ENCODE results near the gene PROK1.

The PROK1 gene

DNA sequence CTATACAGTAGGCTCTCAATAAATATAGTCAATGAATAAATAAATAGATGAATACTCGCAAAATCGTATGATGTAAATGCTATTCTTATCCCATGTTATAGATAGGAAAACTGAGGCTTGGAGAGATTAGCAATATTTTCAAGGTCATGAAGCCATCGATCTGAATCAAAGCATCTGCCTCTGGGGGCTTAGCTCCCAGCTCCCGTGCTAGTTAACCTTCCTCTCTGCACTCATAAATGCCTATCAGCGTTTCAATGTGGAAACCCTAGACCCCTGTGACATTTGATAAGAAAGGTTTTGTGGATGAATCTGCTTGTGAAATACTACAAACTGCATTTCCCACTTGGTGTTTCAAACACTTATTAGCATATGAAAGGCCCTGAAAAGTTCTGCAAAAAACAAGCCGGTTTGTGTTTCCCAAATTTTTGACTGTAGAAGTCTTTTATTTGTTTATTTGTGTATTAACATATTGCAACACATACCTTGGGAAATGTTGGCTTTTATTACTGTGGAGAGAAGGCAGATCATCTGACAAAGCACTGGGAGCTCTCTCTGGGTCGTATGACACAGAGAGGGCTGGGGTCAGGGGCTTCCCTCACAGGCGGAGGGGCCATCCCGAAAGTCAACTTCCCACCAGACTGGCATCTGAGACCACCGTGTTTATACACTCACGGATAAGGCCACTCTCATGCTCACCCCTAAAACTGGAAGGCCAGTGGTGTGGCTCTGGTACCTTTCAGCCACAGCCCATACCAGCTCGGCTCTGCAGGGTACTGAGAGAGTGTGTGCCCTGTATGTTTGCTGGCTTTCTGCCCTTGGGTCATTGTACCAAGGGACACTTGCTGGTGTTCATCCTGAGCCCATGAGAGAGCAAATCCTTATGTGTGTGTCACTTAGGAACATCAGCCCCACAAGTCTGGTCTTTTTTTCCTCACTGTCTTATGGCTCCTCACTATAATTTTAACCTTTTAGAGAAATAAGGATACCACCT is 993 bp upstream of the PROK1 start:
- H3K4me3 ChIP-seq (ENCODE audit: low read depth, low read length) = no peak overlapping the region
- ChIA-PET POLR2A (no interaction called here), CTCF (interaction anchor here (1.1 to 25.1 kb wide), 5 partner anchors 11 to 247 kb away, joined by 3 to 631 read pairs (median 7); partner anchors contain the start of gene LAMTOR5)
- TF ChIP-seq, protein P1, sequence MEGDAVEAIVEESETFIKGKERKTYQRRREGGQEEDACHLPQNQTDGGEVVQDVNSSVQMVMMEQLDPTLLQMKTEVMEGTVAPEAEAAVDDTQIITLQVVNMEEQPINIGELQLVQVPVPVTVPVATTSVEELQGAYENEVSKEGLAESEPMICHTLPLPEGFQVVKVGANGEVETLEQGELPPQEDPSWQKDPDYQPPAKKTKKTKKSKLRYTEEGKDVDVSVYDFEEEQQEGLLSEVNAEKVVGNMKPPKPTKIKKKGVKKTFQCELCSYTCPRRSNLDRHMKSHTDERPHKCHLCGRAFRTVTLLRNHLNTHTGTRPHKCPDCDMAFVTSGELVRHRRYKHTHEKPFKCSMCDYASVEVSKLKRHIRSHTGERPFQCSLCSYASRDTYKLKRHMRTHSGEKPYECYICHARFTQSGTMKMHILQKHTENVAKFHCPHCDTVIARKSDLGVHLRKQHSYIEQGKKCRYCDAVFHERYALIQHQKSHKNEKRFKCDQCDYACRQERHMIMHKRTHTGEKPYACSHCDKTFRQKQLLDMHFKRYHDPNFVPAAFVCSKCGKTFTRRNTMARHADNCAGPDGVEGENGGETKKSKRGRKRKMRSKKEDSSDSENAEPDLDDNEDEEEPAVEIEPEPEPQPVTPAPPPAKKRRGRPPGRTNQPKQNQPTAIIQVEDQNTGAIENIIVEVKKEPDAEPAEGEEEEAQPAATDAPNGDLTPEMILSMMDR (IDR thresholded peaks at IDR 0.05; ENCODE audit: insufficient read depth, low read length, missing control alignments) = no peak
- DNase-seq (ENCODE audit: low read depth, low spot score) = no peak

DNA sequence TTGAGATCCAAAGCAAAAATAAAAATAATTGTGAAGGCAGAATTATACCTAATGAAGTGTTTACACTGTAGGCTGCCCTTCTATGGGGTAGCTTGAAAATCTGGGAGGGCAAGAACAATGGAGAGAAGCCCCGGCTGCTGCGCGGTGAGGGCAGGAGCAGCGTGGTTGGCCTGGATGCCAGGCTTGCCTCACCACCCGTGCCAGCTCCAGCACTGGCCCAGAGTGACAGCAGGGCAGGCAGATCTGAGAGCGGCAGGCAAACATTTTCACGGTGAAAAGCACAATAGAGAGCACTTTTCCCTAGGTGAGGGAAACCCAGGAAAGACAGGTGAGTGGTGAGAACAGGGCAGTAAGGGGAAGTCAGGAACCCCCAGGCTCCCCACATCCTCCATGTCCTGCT is 1.4 kb downstream of the PROK1 start:
- POLR2A ChIA-PET = no interaction called here
- CTCF ChIA-PET = interaction anchor here (2.8 to 25.1 kb wide), 4 partner anchors 9 to 249 kb away, joined by 14 to 821 read pairs (median 343); partner anchors contain the start of genes KCNC4 and LAMTOR5
- TF ChIP-seq, protein P1 (IDR thresholded peaks at IDR 0.05; ENCODE audit: insufficient read depth, low read length, missing control alignments) = no peak
- no peak overlapping the region for H3K4me3 ChIP-seq (ENCODE audit: low read depth, low read length)
- DNase-seq (ENCODE audit: low read depth, low spot score) = no peak

DNA sequence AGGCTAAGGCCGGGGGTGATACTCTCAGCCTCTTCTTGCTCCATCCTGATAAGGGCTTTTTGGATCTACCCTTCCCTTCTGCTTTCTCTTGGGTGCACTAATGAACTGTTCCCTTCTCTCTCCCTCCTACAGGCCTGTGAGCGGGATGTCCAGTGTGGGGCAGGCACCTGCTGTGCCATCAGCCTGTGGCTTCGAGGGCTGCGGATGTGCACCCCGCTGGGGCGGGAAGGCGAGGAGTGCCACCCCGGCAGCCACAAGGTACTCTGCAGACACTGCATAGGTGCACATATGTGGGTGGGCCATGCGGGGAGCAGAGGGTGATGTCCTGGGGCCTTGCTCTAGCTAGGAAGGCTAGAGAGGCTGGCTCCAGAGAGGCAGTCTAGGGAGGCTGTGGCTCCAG is 2.9 kb downstream of the PROK1 start:
- ChIA-PET POLR2A (no interaction called here), CTCF (interaction anchor here (1.2 to 25.1 kb wide), 4 partner anchors 36 to 348 kb away, joined by 3 to 821 read pairs (median 322); partner anchors contain the start of genes KCNC4 and LAMTOR5)
- H3K4me3 ChIP-seq (ENCODE audit: low read depth, low read length) = no peak overlapping the region
- TF ChIP-seq, protein P1 (IDR thresholded peaks at IDR 0.05; ENCODE audit: insufficient read depth, low read length, missing control alignments) = no peak
- no peak for DNase-seq (ENCODE audit: low read depth, low spot score)

DNA sequence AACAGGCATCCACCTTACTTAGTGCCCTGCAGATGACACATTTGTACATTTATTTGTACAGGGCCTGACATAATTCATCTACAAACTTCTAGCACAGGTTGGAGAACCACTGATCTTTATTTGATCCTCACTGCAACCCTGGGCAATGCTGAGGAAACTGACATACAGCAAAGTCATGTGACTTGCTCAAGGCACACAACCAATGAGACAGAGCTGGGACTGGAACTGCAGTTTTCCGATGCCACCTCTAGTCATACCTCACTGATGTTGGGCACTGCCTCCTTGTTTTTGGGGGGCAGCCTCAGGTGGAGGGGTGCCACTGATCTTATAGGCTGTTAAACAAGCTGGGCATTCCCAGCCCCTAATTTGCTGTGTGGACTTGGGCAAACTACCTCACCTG is 3.4 kb downstream of the PROK1 start:
- DNase-seq (ENCODE audit: low read depth, low spot score) = no peak
- POLR2A ChIA-PET = no interaction called here
- no peak overlapping the region for H3K4me3 ChIP-seq (ENCODE audit: low read depth, low read length)
- TF ChIP-seq, protein P1 (IDR thresholded peaks at IDR 0.05; ENCODE audit: insufficient read depth, low read length, missing control alignments) = no peak
- CTCF ChIA-PET = interaction anchor here (1.2 to 25.1 kb wide), 5 partner anchors 13 to 349 kb away, joined by 3 to 821 read pairs (median 14); partner anchors contain the start of genes KCNC4 and LAMTOR5

DNA sequence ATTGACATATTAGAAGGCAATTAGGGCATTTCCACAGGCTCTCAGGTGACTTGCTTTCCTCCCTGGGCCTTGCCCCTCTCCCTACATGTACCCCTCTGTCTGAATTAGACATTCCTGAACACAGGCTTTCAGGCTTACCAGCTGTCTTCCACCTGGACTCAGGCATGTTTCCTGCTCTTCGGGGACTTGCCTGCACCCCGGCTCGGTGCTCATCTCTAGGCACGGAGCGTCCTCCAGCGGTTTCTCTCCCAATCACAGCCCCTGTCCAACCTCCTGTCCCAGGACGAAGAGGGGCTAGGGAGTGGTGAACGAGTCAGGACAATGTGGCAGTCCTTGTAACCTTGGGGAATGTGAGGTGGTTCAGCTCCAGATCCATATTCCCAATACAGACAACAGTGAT is 4.2 kb downstream of the PROK1 start:
- ChIA-PET CTCF (interaction anchor here (1.2 to 25.1 kb wide), 9 partner anchors 9 to 349 kb away, joined by 3 to 821 read pairs (median 6); partner anchors contain the start of genes KCNC4 and LAMTOR5), POLR2A (no interaction called here)
- DNase-seq (ENCODE audit: low read depth, low spot score) = no peak
- TF ChIP-seq, protein P1 (IDR thresholded peaks at IDR 0.05; ENCODE audit: insufficient read depth, low read length, missing control alignments) = peak; percentile 10
- H3K4me3 ChIP-seq (ENCODE audit: low read depth, low read length) = no peak overlapping the region

DNA sequence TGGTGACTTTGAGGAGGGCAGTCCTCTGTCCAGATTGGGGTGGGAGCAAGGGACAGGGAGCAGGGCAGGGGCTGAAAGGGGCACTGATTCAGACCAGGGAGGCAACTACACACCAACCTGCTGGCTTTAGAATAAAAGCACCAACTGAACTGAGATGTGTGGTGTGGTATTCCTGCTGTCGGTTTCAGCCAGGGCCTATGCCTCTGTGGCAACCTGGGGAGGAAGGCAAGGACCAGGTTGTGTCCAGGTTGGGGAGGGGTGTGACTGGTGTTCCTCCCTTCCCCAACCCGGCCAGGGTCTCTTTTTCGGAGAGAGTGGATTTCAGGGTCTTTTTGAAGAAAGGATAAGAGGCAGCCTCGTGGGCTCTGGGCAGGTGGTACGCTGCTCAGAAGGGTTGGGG is 6.3 kb downstream of the PROK1 start:
- H3K4me3 ChIP-seq (ENCODE audit: low read depth, low read length) = no peak overlapping the region
- ChIA-PET POLR2A (no interaction called here), CTCF (interaction anchor here (0.9 to 25.1 kb wide), 4 partner anchors 39 to 264 kb away, joined by 3 to 821 read pairs (median 317); partner anchors contain the start of genes KCNC4 and LAMTOR5)
- TF ChIP-seq, protein P1 (IDR thresholded peaks at IDR 0.05; ENCODE audit: insufficient read depth, low read length, missing control alignments) = no peak
- no peak for DNase-seq (ENCODE audit: low read depth, low spot score)

Measured in AG04449 (cell line).